Stomach smooth muscle (tissue), 2 donors: ENCODE results near the gene NUAK1.

Source experiments
- H3K27ac ChIP-seq: one replicate; pipeline ENCODE4 v1.7.0; 2013; ENCODE audit warnings: mild to moderate bottlenecking, low read length, inconsistent platforms
- H3K27me3 ChIP-seq, 2 donors: one replicate each; pipeline ENCODE4 v1.7.0; 2013; ENCODE audit warnings: low read length in 2 of 2; ENCODE audit not compliant: insufficient read depth in 2 of 2, control insufficient read depth in 1 of 2
- H3K36me3 ChIP-seq, 2 donors: one replicate each; pipeline ENCODE4 v1.7.0; 2013; ENCODE audit warnings: low read length in 2 of 2; ENCODE audit not compliant: control insufficient read depth in 2 of 2, insufficient read depth in 2 of 2
- H3K4me1 ChIP-seq: one replicate; pipeline ENCODE4 v1.7.0; 2013; ENCODE audit warnings: low read length; ENCODE audit not compliant: control insufficient read depth, insufficient read depth
- H3K4me3 ChIP-seq, 2 donors: one replicate each; pipeline ENCODE4 v1.7.0; 2013; ENCODE audit warnings: low read length in 2 of 2
- H3K9ac ChIP-seq, 2 donors: one replicate each; pipeline ENCODE4 v1.7.0; 2013; ENCODE audit warnings: low read length in 2 of 2, mild to moderate bottlenecking in 1 of 2
- H3K9me3 ChIP-seq, 2 donors: one replicate each; pipeline ENCODE4 v1.7.0; 2013; ENCODE audit warnings: low read length in 2 of 2; ENCODE audit not compliant: control insufficient read depth in 2 of 2
- donor health status: healthy.
- donor health status: Pancreatic carcinoma.

The NUAK1 gene

GRCh38 chr12:106058256-106059182 lies 80.2 kb downstream of the NUAK1 start:
- no peak overlapping the region for H3K9ac ChIP-seq
- H3K9me3 ChIP-seq = peaks cover 0 to 3% of the 10 kb centered on the region in 2 donors
- H3K27me3 ChIP-seq = no peaks in the 10 kb centered on the region
- no peaks in the 10 kb centered on the region for H3K4me1 ChIP-seq
- H3K36me3 ChIP-seq = no peaks in the 10 kb centered on the region
- no peak overlapping the region for H3K27ac ChIP-seq
- no peak overlapping the region for H3K4me3 ChIP-seq

DNA sequence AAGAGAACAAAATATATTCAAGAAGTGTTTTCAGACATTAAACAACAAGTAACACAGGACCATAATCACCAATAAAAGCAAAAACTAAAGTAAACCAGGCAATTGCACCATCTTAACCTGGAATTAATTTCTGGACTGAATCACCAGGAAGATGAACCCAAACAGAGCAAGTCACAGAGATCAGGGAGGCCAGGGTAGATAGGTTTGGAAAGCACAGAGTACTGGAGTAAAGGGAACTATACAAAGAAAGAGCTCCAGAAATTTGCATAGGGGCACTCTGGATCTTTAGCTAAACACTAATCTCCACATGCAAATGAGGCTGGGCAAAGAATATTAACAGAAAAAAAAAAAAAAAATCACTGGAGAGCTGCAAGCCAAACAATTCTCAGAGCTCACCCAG lies 84.7 kb downstream of the NUAK1 start:
- no peaks in the 10 kb centered on the region for H3K4me1 ChIP-seq
- no peak overlapping the region for H3K4me3 ChIP-seq
- H3K27me3 ChIP-seq = no peaks in the 10 kb centered on the region
- H3K9ac ChIP-seq = no peak overlapping the region
- H3K9me3 ChIP-seq = peaks cover 0 to 3% of the 10 kb centered on the region in 2 donors
- H3K27ac ChIP-seq = no peak overlapping the region
- no peaks in the 10 kb centered on the region for H3K36me3 ChIP-seq

DNA sequence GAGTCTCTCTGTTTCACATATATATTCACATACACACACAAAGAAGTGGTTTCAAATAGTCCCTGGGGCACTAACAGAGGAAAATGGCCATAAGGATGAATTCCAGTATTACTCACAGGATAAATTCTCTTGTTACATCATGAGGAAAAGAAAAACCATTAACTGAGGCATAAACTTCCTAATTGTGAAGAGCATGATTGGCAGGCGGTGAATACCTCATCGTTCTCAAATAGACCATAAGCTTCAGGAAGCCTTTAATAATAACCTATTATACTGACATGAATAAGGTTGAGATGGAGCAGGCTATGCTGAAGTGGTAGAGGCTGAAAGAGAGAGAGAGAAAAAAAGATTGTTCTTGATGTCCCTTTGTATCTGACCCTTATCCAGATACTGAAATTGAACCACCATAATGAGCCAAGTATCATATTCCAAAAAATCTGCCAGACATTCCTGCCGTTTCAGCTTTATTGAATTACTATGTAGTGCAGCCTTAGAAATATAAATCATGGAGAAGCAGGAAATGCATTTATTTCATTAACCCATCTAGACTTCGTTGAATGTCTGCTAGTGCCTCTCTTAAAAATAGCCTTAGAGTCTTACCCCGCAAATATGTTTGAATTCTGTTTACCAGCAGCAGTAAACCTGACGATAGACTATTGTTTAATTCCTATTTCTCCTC lies 86.8 kb downstream of the NUAK1 start:
- H3K9ac ChIP-seq = no peak overlapping the region
- H3K27me3 ChIP-seq = no peaks in the 10 kb centered on the region
- H3K4me1 ChIP-seq = no peaks in the 10 kb centered on the region
- no peak overlapping the region for H3K27ac ChIP-seq
- H3K4me3 ChIP-seq = no peak overlapping the region
- no peaks in the 10 kb centered on the region for H3K36me3 ChIP-seq
- peaks cover 0 to 3% of the 10 kb centered on the region in 2 donors for H3K9me3 ChIP-seq

DNA sequence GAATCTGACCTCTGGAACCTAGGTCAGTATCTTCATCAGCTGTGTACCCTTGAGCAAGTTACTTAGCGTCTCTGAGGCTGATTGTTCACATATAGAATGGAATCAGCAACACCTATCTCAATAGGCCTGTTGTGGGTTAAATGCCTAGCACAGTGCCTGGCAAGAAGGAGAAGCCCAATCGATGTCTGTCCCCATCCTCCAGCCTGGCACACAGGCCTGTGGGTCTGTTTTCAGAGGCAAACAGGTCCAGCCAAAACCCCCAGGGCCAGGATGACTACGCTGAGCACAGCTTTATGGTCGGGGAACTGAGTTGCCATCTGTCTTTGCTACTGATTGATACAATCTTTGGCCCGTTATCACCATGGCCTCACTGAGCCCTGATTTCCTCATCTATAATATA lies 89.2 kb downstream of the NUAK1 start:
- Histone ChIP-seq H3K9me3 (peaks cover 0 to 3% of the 10 kb centered on the region in 2 donors), H3K4me3 (no peak overlapping the region), H3K27me3 (no peaks in the 10 kb centered on the region), H3K9ac (no peak overlapping the region), H3K36me3 (no peaks in the 10 kb centered on the region), H3K4me1 (no peaks in the 10 kb centered on the region), H3K27ac (no peak overlapping the region)

GRCh38 chr12:106049105-106049504 lies 89.6 kb downstream of the NUAK1 start:
- Histone ChIP-seq H3K4me1 (no peaks in the 10 kb centered on the region), H3K36me3 (no peaks in the 10 kb centered on the region), H3K27ac (no peak overlapping the region), H3K4me3 (no peak overlapping the region), H3K9me3 (no peaks in the 10 kb centered on the region), H3K27me3 (no peaks in the 10 kb centered on the region), H3K9ac (no peak overlapping the region)

DNA sequence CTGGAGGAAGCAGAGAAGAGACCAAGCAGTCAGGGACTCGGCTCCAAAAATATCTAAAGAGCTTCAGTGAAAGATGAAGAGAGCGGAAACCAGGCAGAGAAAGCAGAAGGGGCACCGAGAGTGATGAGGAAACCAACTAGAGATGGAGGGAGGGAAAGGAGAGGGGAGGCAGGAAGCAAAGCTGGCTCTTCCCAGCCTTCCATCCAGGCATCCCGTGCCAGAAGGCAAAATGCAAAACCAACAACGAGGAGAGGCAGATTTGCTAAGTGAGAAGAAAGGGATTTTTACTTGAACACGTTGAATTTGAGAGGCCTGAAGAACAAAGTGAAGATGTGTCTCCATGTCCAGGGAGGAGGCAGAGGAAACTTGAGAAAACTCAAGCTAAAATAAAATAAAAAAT lies 90.1 kb downstream of the NUAK1 start:
- Histone ChIP-seq H3K27ac (no peak overlapping the region), H3K9ac (no peak overlapping the region), H3K4me1 (no peaks in the 10 kb centered on the region)

GRCh38 chr12:106048016-106048415 lies 90.7 kb downstream of the NUAK1 start:
- Histone ChIP-seq H3K36me3 (no peaks in the 10 kb centered on the region), H3K27ac (no peak overlapping the region), H3K9ac (no peak overlapping the region), H3K4me3 (no peak overlapping the region), H3K4me1 (no peaks in the 10 kb centered on the region), H3K27me3 (no peaks in the 10 kb centered on the region), H3K9me3 (no peaks in the 10 kb centered on the region)

More for the DNA sequence above, 90.1 kb downstream of the NUAK1 start:
- Histone ChIP-seq H3K27me3 (no peaks in the 10 kb centered on the region), H3K4me3 (no peak overlapping the region), H3K9me3 (no peaks in the 10 kb centered on the region), H3K36me3 (no peaks in the 10 kb centered on the region)

DNA sequence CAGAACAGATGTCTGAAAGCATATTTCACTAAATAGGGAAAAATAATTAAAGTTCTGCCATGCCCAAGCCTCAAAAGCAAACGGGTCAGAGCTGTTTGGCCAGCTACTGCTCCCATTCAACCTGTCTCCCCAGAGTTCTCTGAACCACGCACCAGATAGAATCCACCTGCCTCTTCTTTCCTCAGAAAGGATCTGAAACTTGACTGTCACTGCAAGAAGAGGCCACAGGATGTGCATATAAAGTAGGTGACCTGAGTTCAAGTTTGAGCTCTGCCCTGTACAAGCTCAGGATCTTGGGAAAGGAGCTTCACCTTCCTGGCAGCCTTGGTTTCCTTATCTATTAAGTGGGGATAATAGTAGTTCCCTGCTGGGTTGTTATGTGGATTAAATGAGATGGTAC lies 91.8 kb downstream of the NUAK1 start:
- Histone ChIP-seq H3K4me1 (no peaks in the 10 kb centered on the region), H3K27me3 (no peaks in the 10 kb centered on the region), H3K27ac (no peak overlapping the region), H3K36me3 (no peaks in the 10 kb centered on the region), H3K9me3 (no peaks in the 10 kb centered on the region), H3K4me3 (no peak overlapping the region), H3K9ac (no peak overlapping the region)

- H3K27ac ChIP-seq = no peak overlapping the region
- H3K36me3 ChIP-seq = no peaks in the 10 kb centered on the region
- no peaks in the 10 kb centered on the region for H3K9me3 ChIP-seq
- no peak overlapping the region for H3K4me3 ChIP-seq
- H3K4me1 ChIP-seq = no peaks in the 10 kb centered on the region
- no peak overlapping the region for H3K9ac ChIP-seq
- no peaks in the 10 kb centered on the region for H3K27me3 ChIP-seq
Measured at GRCh38 chr12:106046301-106046846, 92.4 kb downstream of the NUAK1 start.

DNA sequence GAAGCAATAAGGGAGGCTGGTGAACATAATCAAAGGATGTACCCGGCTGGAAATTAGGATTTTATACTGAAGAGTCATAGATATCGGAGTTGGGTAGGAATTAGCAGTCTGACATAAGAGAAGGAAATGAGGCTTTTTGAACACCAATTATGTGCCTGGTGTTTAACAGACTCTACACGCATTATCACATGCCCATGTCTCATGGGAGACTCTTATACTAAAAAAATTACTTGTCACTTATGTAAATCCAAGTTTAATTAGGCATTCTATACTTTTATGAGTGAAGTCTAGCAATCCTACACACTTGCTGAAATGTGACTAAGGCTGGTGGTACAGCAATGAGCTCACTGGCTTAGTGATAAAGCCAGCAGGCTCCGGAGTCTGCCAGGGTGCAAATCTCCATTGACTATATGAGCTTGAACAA lies 93.5 kb downstream of the NUAK1 start:
- Histone ChIP-seq H3K27me3 (no peaks in the 10 kb centered on the region), H3K36me3 (no peaks in the 10 kb centered on the region), H3K4me1 (no peaks in the 10 kb centered on the region), H3K4me3 (no peak overlapping the region), H3K9ac (no peak overlapping the region), H3K27ac (no peak overlapping the region), H3K9me3 (no peaks in the 10 kb centered on the region)
